WERI-Rb-1 (cell line): ENCODE data around the gene POLD2.

Source experiments
- DNase-seq: peaks from one replicate; pipeline ENCODE4 v3.0.0-alpha.2; 2020
- H3K27ac ChIP-seq: fragments of 250-450 bp; sonication (Bioruptor Pico); 2 replicates; pipeline ENCODE4 v1.5.1; 2020; ENCODE audit warnings: mild to moderate bottlenecking, moderate library complexity
- H3K27me3 ChIP-seq: fragments of 250-450 bp; sonication (Bioruptor Pico); 2 replicates; pipeline ENCODE4 v1.5.1; 2021; ENCODE audit warnings: mild to moderate bottlenecking, low read depth, moderate library complexity; ENCODE audit not compliant: insufficient read depth, severe bottlenecking
- H3K36me3 ChIP-seq: fragments of 250-450 bp; sonication (Bioruptor Pico); 2 replicates; pipeline ENCODE4 v1.5.1; 2020; ENCODE audit warnings: mild to moderate bottlenecking, moderate library complexity
- H3K4me3 ChIP-seq: 2 replicates; pipeline ENCODE4 v1.5.1; 2011; ENCODE audit warnings: low read depth, mild to moderate bottlenecking, control low read depth, low read length
- H3K9me3 ChIP-seq: fragments of 250-450 bp; sonication (Bioruptor Pico); 2 replicates; pipeline ENCODE4 v1.5.1; 2021; ENCODE audit warnings: mild to moderate bottlenecking, moderate library complexity; ENCODE audit not compliant: severe bottlenecking
- CTCF ChIP-seq: IDR thresholded peaks from 2 replicates; pipeline ENCODE4 v1.5.1; 2011; ENCODE audit warnings: low read depth, mild to moderate bottlenecking, control low read depth, inconsistent platforms, low read length

POLD2 gene

GRCh38 chr7:44149571-44150465 lies 26.5 kb upstream of the POLD2 start:
- Histone ChIP-seq H3K4me3 (no peak overlapping the region), H3K9me3 (no peaks in the 10 kb centered on the region), H3K27me3 (no peaks in the 10 kb centered on the region), H3K27ac (peak overlapping the region; percentile 44), H3K36me3 (no peaks in the 10 kb centered on the region)
- DNase-seq = no peak
- no peak for TF ChIP-seq CTCF

GRCh38 chr7:44148961-44149536 lies 25.7 kb upstream of the POLD2 start:
- no peaks in the 10 kb centered on the region for H3K36me3 ChIP-seq
- H3K4me3 ChIP-seq = no peak overlapping the region
- no peak for TF ChIP-seq CTCF
- no peak for DNase-seq
- no peaks in the 10 kb centered on the region for H3K9me3 ChIP-seq
- peak overlapping the region; percentile 93 for H3K27ac ChIP-seq
- no peaks in the 10 kb centered on the region for H3K27me3 ChIP-seq

- Histone ChIP-seq H3K27ac (peak overlapping the region; percentile 93), H3K4me3 (no peak overlapping the region), H3K9me3 (no peaks in the 10 kb centered on the region), H3K27me3 (no peaks in the 10 kb centered on the region), H3K36me3 (no peaks in the 10 kb centered on the region)
- no peak for DNase-seq
- TF ChIP-seq CTCF = no peak
Observed at GRCh38 chr7:44148166-44148565, 24.8 kb upstream of the POLD2 start.

GRCh38 chr7:44147026-44147991 lies 24.0 kb upstream of the POLD2 start:
- H3K27me3 ChIP-seq = no peaks in the 10 kb centered on the region
- H3K36me3 ChIP-seq = no peaks in the 10 kb centered on the region
- DNase-seq = peak; percentile 97
- H3K4me3 ChIP-seq = peak overlapping the region; percentile 1
- peak overlapping the region; percentile 93 for H3K27ac ChIP-seq
- H3K9me3 ChIP-seq = no peaks in the 10 kb centered on the region
- peak; percentile 43 for TF ChIP-seq CTCF

GRCh38 chr7:44145969-44146911 lies 22.9 kb upstream of the POLD2 start:
- H3K9me3 ChIP-seq = no peaks in the 10 kb centered on the region

More at GRCh38 chr7:44145969-44146911, 22.9 kb upstream of the POLD2 start:
- Histone ChIP-seq H3K36me3 (no peaks in the 10 kb centered on the region), H3K27ac (peak overlapping the region; percentile 93), H3K4me3 (no peak overlapping the region), H3K27me3 (no peaks in the 10 kb centered on the region)
- no peak for TF ChIP-seq CTCF
- DNase-seq = peak; percentile 68
